Osteocyte (in vitro differentiated cells): ENCODE results near the gene COMT. TPM values are rescaled to one million over a fixed set of nuclear protein-coding genes. Genes with fewer than 3 reads are reported as not detected.

ENCODE experiments used
- DNase-seq: peaks from one replicate; pipeline ENCODE4 v3.0.0; 2021; ENCODE audit warnings: mixed read lengths; ENCODE audit not compliant: unreplicated experiment; ENCODE audit errors: extremely low spot score
- H3K27ac Mint-ChIP-seq: one replicate; pipeline ENCODE4 v1.8.0; 2021; ENCODE audit warnings: mild to moderate bottlenecking, mixed read lengths; ENCODE audit not compliant: unreplicated experiment
- H3K27me3 Mint-ChIP-seq: one replicate; pipeline ENCODE4 v1.8.0; 2021; ENCODE audit warnings: mixed read lengths; ENCODE audit not compliant: unreplicated experiment
- H3K36me3 Mint-ChIP-seq: one replicate; pipeline ENCODE4 v1.8.0; 2021; ENCODE audit warnings: mixed read lengths; ENCODE audit not compliant: unreplicated experiment
- H3K4me1 Mint-ChIP-seq: one replicate; pipeline ENCODE4 v1.8.0; 2021; ENCODE audit warnings: mixed read lengths; ENCODE audit not compliant: unreplicated experiment
- H3K4me3 Mint-ChIP-seq: one replicate; pipeline ENCODE4 v1.8.0; 2021; ENCODE audit warnings: mild to moderate bottlenecking, moderate library complexity, mixed read lengths; ENCODE audit not compliant: unreplicated experiment
- H3K9me3 Mint-ChIP-seq: one replicate; pipeline ENCODE4 v1.8.0; 2021; ENCODE audit warnings: mixed read lengths; ENCODE audit not compliant: unreplicated experiment
- total RNA-seq: library from RNA; stranded (reverse); gene quantifications from 2 replicates; pipeline ENCODE4 v1.2.1, GENCODE V29; 2021
- TF ChIP-seq, protein P1 (sequence below): fragments of 200-600 bp; sonication (generic); IDR thresholded peaks from 2 replicates; pipeline ENCODE4 v1.5.0; 2021; ENCODE audit warnings: antibody characterized with exemption, mild to moderate bottlenecking, moderate library complexity

Gene COMT
- total RNA-seq, 1 donor from 2014 or later: 92.1 TPM

- Mint-ChIP-seq H3K9me3 (no peaks in the 10 kb centered on the region), H3K36me3 (no peaks in the 10 kb centered on the region), H3K4me3 (no peak overlapping the region), H3K27me3 (no peaks in the 10 kb centered on the region), H3K27ac (peak overlapping the region; percentile 34), H3K4me1 (peaks cover 42% of the 10 kb centered on the region)
- TF ChIP-seq, protein P1, sequence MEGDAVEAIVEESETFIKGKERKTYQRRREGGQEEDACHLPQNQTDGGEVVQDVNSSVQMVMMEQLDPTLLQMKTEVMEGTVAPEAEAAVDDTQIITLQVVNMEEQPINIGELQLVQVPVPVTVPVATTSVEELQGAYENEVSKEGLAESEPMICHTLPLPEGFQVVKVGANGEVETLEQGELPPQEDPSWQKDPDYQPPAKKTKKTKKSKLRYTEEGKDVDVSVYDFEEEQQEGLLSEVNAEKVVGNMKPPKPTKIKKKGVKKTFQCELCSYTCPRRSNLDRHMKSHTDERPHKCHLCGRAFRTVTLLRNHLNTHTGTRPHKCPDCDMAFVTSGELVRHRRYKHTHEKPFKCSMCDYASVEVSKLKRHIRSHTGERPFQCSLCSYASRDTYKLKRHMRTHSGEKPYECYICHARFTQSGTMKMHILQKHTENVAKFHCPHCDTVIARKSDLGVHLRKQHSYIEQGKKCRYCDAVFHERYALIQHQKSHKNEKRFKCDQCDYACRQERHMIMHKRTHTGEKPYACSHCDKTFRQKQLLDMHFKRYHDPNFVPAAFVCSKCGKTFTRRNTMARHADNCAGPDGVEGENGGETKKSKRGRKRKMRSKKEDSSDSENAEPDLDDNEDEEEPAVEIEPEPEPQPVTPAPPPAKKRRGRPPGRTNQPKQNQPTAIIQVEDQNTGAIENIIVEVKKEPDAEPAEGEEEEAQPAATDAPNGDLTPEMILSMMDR: no peak
- no peak for DNase-seq
Measured at GRCh38 chr22:19990609-19991394, 49.2 kb downstream of the COMT start.

DNA sequence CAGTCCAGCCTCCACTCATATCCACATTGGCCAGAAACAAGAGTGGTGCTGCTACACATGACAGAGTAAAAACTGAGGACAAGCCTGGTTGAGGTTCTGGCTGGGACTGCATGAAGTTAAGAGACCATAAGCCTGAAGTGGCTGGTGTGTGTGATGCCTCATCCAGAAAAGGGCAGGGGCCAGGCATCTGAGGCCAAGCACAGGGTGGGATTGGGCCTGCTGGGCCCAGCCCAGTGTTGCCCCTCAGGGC lies 49.7 kb downstream of the COMT start:
- H3K36me3 Mint-ChIP-seq: no peaks in the 10 kb centered on the region
- H3K27ac Mint-ChIP-seq: peak overlapping the region; percentile 34
- DNase-seq: no peak
- TF ChIP-seq, protein P1: no peak
- H3K4me1 Mint-ChIP-seq: peaks cover 43% of the 10 kb centered on the region
- H3K9me3 Mint-ChIP-seq: no peaks in the 10 kb centered on the region
- no peak overlapping the region for H3K4me3 Mint-ChIP-seq
- H3K27me3 Mint-ChIP-seq: no peaks in the 10 kb centered on the region

- Mint-ChIP-seq H3K4me3 (no peak overlapping the region), H3K9me3 (no peaks in the 10 kb centered on the region), H3K27ac (no peak overlapping the region), H3K27me3 (no peaks in the 10 kb centered on the region), H3K36me3 (no peaks in the 10 kb centered on the region), H3K4me1 (peaks cover 47% of the 10 kb centered on the region)
- TF ChIP-seq, protein P1: peak; percentile 8
- no peak for DNase-seq
Measured at GRCh38 chr22:19991645-19992451, 50.3 kb downstream of the COMT start.

DNA sequence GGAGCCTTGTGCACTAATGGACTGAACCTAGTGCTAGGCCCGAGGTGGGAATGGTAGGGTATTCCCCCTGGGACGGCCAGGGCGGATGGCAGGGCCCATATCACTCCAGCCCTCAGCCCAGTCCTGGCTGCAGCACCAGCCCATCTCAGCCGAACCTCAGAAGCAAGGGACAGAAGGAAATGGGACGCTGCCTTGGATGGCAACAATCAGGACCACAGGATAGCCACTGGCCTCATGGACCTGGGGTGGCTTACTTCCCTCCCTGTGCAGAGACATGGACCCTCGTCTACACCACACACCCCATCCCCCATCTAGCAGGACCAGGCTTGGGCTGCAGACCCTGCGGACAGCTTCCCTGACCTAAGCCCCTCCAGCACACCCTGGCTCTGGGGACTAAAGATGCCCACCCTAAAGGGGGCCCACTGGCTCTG lies 50.9 kb downstream of the COMT start:
- DNase-seq: no peak
- Mint-ChIP-seq H3K36me3 (no peaks in the 10 kb centered on the region), H3K27ac (no peak overlapping the region), H3K27me3 (no peaks in the 10 kb centered on the region), H3K4me1 (peaks cover 51% of the 10 kb centered on the region), H3K4me3 (no peak overlapping the region), H3K9me3 (no peaks in the 10 kb centered on the region)
- TF ChIP-seq, protein P1: no peak

GRCh38 chr22:19992921-19993355 lies 51.4 kb downstream of the COMT start:
- TF ChIP-seq, protein P1: no peak
- DNase-seq: no peak
- Mint-ChIP-seq H3K27me3 (no peaks in the 10 kb centered on the region), H3K4me3 (no peak overlapping the region), H3K27ac (no peak overlapping the region), H3K9me3 (no peaks in the 10 kb centered on the region), H3K36me3 (no peaks in the 10 kb centered on the region), H3K4me1 (peaks cover 52% of the 10 kb centered on the region)
